ENCODE data around the gene R3HDM1.
"Not testable (repeated sequence)": the region's sequence is repeated elsewhere in the genome, so short reads cannot be mapped to it uniquely, and the experiment has no call there.

The R3HDM1 gene

GRCh38 chr2:135612319-135612718, 81.0 kb downstream of the R3HDM1 start:
- H3K4me3 ChIP-seq (ENCODE audit: low read depth, low read length), result no peak overlapping the region
- DNase-seq (ENCODE audit: low read depth), result no peak
- in situ Hi-C loops (cut with HindIII; ENCODE audit: low sequenced_read_pairs), result no loop called here

DNA sequence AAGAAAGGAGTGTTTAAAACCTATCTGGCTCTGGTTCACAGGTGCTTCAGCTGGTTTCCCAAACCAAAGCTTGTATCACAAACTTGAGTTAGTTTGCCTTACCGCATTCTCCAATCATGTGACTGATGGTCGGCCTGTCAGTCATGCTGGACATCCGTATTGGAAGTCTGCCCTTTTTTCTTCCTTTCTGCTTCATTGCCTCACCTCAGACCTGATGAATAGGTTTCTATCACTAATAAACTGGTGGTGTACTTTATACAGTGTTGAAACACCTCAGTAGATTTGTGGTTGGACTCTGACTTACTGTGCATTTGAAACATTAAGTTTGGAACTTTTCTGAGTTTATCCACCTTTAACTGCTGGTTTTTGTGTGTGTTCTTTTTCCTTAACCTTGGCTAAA, 84.1 kb downstream of the R3HDM1 start:
- in situ Hi-C loops (cut with HindIII; ENCODE audit: low sequenced_read_pairs), result no loop called here
- DNase-seq (ENCODE audit: low read depth), result no peak

More at GRCh38 chr2:135612319-135612718, 81.0 kb downstream of the R3HDM1 start:
- TF ChIP-seq CTCF (IDR thresholded peaks at IDR 0.05; ENCODE audit: low read depth, low read length, missing control alignments), result no peak

GRCh38 chr2:135617501-135618015, 86.3 kb downstream of the R3HDM1 start:
- DNase-seq (ENCODE audit: low read depth), result no peak
- no peak overlapping the region for H3K4me3 ChIP-seq (ENCODE audit: low read depth, low read length)
- TF ChIP-seq CTCF (IDR thresholded peaks at IDR 0.05; ENCODE audit: low read depth, low read length, missing control alignments), result no peak
- in situ Hi-C loops (cut with HindIII; ENCODE audit: low sequenced_read_pairs), result no loop called here

More for the DNA sequence above, 84.1 kb downstream of the R3HDM1 start:
- no peak overlapping the region for H3K4me3 ChIP-seq (ENCODE audit: low read depth, low read length)
- TF ChIP-seq CTCF (IDR thresholded peaks at IDR 0.05; ENCODE audit: low read depth, low read length, missing control alignments), result no peak

DNA sequence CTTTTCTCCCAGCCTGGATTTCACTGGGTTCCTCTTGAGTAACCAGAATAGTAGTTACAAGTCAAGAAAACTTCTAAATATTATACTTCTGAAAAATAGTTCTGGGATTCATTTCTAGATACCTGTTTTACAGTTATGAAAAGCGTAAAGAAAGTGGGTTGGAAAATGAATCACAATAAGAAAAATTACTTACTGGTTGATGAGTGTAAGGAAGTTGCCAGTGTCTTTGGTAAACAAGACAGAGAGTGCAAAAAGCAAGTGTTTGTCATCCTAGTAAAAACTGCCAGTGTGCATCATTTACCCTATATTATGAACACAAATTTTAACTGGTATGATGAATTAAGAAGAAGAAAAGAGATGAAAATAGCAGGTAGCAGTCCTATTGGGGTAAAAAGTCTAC, 88.9 kb downstream of the R3HDM1 start:
- no peak for TF ChIP-seq CTCF (IDR thresholded peaks at IDR 0.05; ENCODE audit: low read depth, low read length, missing control alignments)
- no peak for DNase-seq (ENCODE audit: low read depth)
- H3K4me3 ChIP-seq (ENCODE audit: low read depth, low read length), result no peak overlapping the region
- in situ Hi-C loops (cut with HindIII; ENCODE audit: low sequenced_read_pairs), result no loop called here

DNA sequence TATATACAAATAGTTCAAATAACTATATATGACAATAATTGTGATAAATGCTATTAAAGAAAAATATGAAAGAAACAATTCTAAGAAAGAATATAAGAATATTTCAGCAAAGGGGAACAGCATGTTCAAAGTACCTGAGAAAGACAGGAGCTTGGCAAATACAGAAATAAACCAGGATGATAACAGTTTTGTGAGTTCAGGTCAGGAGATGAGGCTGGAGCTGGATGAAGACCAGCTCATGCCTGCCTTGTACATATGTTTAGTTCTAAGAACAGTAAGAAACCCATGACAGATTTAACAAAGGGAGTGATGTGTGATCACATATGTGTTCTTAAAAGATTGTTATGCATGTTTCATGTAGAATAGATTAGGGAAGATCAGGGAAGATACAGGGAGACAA, 98.2 kb downstream of the R3HDM1 start:
- no peak overlapping the region for H3K4me3 ChIP-seq (ENCODE audit: low read depth, low read length)
- no peak for DNase-seq (ENCODE audit: low read depth)
- TF ChIP-seq CTCF (IDR thresholded peaks at IDR 0.05; ENCODE audit: low read depth, low read length, missing control alignments), result no peak
- in situ Hi-C loops (cut with HindIII; ENCODE audit: low sequenced_read_pairs), result no loop called here

- in situ Hi-C loops (cut with HindIII; ENCODE audit: low sequenced_read_pairs); H3K4me3 ChIP-seq (ENCODE audit: low read depth, low read length); DNase-seq (ENCODE audit: low read depth): not testable (repeated sequence)
These were observed 98.8 kb downstream of the R3HDM1 start for GRCh38 chr2:135630034-135630433.

DNA sequence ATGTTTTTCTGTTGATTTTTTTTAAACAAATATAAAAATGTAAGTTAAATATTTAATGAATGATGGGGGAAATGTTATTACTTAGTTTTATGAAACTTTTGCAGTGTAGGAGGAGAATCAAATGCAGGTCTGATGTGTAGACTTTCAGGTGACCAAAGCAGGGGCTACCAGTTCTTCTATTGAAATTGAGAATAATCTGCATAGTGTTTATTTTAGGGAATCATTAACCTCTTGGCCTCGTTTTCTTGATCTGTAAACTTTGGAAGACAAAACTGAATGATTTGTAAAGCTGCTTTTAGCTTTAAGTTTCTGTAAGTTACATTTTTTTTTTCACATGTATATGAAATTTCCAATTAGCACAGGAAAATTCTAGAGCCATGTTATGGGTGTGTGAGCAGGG, 99.2 kb downstream of the R3HDM1 start:
- TF ChIP-seq CTCF (IDR thresholded peaks at IDR 0.05; ENCODE audit: low read depth, low read length, missing control alignments), result no peak
- no peak overlapping the region for H3K4me3 ChIP-seq (ENCODE audit: low read depth, low read length)
- in situ Hi-C loops (cut with HindIII; ENCODE audit: low sequenced_read_pairs), result no loop called here
- no peak for DNase-seq (ENCODE audit: low read depth)

All from astrocyte of the cerebellum (primary cell).